Smooth muscle cell (in vitro differentiated cells): Measurements from ENCODE around the gene SOX13. TPM values are rescaled to one million over a fixed set of nuclear protein-coding genes. Genes with fewer than 3 reads are reported as not detected.

Source experiments
- DNase-seq: peaks from one replicate; lab custom pipeline; 2025; ENCODE audit not compliant: unreplicated experiment; lab: John Stamatoyannopoulos, UW
- H2AFZ ChIP-seq: fragments of 200-600 bp; sonication (generic); 2 replicates; pipeline ENCODE4 v1.6.0; 2016; ENCODE audit warnings: antibody characterized with exemption, low read depth, mild to moderate bottlenecking
- H3F3A ChIP-seq: fragments of 200-600 bp; sonication (generic); 2 replicates; pipeline ENCODE4 v1.6.0; 2017; ENCODE audit warnings: antibody characterized with exemption, low read depth
- H3K27ac ChIP-seq: fragments of 200-600 bp; sonication (generic); 2 replicates; pipeline ENCODE4 v1.5.1; 2016; ENCODE audit warnings: low read depth, mild to moderate bottlenecking
- H3K27me3 ChIP-seq: fragments of 200-600 bp; sonication (generic); 2 replicates; pipeline ENCODE4 v1.6.1; 2016; ENCODE audit warnings: low read depth, mild to moderate bottlenecking
- H3K36me3 ChIP-seq: fragments of 200-600 bp; sonication (generic); 2 replicates; pipeline ENCODE4 v1.5.1; 2016; ENCODE audit warnings: low read depth
- H3K4me1 ChIP-seq: fragments of 200-600 bp; sonication (generic); 2 replicates; pipeline ENCODE4 v1.5.1; 2016; ENCODE audit warnings: low read depth
- H3K4me2 ChIP-seq: fragments of 200-600 bp; sonication (generic); 2 replicates; pipeline ENCODE4 v1.6.0; 2016; ENCODE audit warnings: mild to moderate bottlenecking
- H3K4me3 ChIP-seq: fragments of 200-600 bp; sonication (generic); 2 replicates; pipeline ENCODE4 v1.5.1; 2016; ENCODE audit warnings: mild to moderate bottlenecking
- H3K79me2 ChIP-seq: fragments of 200-600 bp; sonication (generic); 2 replicates; pipeline ENCODE4 v1.6.0; 2016; ENCODE audit warnings: low read depth, mild to moderate bottlenecking
- H3K9ac ChIP-seq: fragments of 200-600 bp; sonication (generic); 2 replicates; pipeline ENCODE4 v1.6.0; 2016; ENCODE audit warnings: low read depth
- H3K9me3 ChIP-seq: fragments of 200-600 bp; sonication (generic); replicated peaks from 2 replicates; pipeline ENCODE4 v1.5.1; 2016; ENCODE audit warnings: low read depth
- H4K20me1 ChIP-seq: fragments of 200-600 bp; sonication (generic); 2 replicates; pipeline ENCODE4 v1.6.0; 2016; ENCODE audit warnings: low read depth
- WGBS: methylation state at CpG from one replicate; pipeline ENCODE4 v1.1.7; 2016; ENCODE audit warnings: low lambda C conversion rate; 5-methylcytosine and 5-hydroxymethylcytosine counted together
- polyA plus RNA-seq: library from polyadenylated mRNA; unstranded; fragments of >200 nt; fragmentation: Nextera tagmentation; extraction: Ambion mirVana; gene quantifications from 2 replicates; pipeline ENCODE4 v1.2.1, GENCODE V29; 2016
- total RNA-seq: library from RNA; depleted of rRNA; stranded (reverse); fragments of >200 nt; gene quantifications from 2 replicates; pipeline ENCODE4 v1.2.3, GENCODE V29; 2014
- TF ChIP-seq, protein P1 (sequence below): fragments of 200-600 bp; sonication (generic); IDR thresholded peaks from 2 replicates; pipeline ENCODE4 v1.5.1; 2017; ENCODE audit warnings: borderline replicate concordance, mild to moderate bottlenecking, antibody characterized with exemption; ENCODE audit not compliant: insufficient read depth, poor library complexity, severe bottlenecking

The SOX13 gene
- total and polyA plus RNA-seq, 2 experiments from 2014 or later, result 0.41 to 2.3 TPM

DNA sequence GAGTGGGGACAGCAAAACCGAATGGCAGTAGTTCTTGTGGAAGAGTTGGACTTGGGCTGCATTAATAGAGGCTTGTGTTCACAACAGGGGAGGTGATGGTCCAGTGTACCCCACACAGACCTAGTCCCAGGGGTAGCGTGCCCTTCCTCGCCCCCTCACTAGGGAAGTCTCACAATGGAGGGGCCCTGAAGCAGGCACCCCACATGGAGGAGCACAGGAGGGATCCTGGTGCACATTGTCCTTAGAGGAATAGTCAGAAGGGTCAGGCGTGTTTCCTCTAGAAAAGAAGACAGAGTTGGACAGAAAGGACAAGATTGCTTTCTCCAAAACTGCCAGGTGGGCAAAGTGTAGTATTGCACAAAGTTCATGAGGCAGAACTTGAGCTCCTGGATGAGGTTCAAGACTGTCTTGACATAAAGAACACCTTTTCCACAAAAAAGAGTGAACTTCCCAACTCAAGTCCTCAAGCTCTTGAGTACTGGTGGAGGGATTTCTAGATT lies 55.6 kb downstream of the SOX13 start:
- Histone ChIP-seq H3K4me2 (peak overlapping the region; percentile 69), H4K20me1 (no peaks in the 10 kb centered on the region), H2AFZ (peak overlapping the region; percentile 31), H3K79me2 (no peaks in the 10 kb centered on the region), H3K9me3 (no peaks in the 10 kb centered on the region), H3K27me3 (no peaks in the 10 kb centered on the region), H3K9ac (no peak overlapping the region), H3K4me1 (no peaks in the 10 kb centered on the region), H3K4me3 (peak overlapping the region; percentile 32), H3F3A (no peaks in the 10 kb centered on the region), H3K27ac (no peak overlapping the region), H3K36me3 (no peaks in the 10 kb centered on the region)
- WGBS, result 71% methylated on average over 4 of the region's 4 CpGs
- TF ChIP-seq, protein P1, sequence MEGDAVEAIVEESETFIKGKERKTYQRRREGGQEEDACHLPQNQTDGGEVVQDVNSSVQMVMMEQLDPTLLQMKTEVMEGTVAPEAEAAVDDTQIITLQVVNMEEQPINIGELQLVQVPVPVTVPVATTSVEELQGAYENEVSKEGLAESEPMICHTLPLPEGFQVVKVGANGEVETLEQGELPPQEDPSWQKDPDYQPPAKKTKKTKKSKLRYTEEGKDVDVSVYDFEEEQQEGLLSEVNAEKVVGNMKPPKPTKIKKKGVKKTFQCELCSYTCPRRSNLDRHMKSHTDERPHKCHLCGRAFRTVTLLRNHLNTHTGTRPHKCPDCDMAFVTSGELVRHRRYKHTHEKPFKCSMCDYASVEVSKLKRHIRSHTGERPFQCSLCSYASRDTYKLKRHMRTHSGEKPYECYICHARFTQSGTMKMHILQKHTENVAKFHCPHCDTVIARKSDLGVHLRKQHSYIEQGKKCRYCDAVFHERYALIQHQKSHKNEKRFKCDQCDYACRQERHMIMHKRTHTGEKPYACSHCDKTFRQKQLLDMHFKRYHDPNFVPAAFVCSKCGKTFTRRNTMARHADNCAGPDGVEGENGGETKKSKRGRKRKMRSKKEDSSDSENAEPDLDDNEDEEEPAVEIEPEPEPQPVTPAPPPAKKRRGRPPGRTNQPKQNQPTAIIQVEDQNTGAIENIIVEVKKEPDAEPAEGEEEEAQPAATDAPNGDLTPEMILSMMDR, result no peak
- no peak for DNase-seq

DNA sequence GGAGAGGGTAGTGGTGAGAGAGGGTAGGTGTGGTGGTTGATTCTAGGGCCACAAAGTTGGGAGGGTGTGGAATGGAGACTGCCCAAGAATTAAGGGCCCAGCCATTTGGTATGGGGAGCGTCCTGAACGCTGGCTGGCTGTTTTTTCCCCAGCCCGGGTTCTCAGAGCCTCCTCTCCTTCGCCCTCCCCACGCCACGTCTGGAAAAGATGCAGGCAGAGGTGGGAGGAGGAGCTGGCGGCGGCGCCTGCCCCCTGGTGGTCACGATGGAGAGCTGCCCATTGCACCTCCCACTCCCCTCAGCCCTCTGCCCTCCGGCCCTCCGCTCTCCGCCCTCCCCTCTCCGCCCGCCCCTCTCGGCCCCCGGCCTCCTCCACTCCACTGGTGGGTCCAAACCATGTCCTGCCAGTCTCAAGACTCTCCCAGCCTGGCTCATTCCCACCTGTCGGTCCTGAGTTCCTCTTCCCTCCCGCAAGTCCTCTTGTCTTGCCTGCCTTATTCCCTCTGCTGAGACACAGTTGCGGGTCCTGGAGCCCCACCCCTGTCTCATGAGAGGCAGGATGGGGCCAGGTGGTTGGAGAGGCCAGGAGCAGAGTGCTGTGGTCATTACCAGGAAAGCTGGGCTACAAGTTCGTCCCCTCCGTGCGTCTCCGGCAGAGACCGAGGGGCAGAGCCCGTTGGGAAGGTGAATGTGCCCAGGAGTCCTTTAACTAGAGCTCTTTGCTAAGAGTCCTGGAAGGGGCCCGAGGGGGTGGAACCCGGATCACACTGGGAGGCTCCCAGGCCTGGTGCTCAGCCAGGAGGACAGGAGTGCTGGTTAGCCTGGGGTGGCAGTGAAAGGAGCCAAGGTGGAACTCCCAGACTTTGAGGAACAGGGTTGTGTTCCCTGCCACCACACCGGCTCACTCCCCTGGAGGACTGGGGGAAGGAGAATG lies 56.3 kb downstream of the SOX13 start:
- Histone ChIP-seq H4K20me1 (no peaks in the 10 kb centered on the region), H3K36me3 (no peaks in the 10 kb centered on the region), H3K79me2 (no peaks in the 10 kb centered on the region), H3K27me3 (no peaks in the 10 kb centered on the region), H2AFZ (peak overlapping the region; percentile 76), H3K27ac (no peak overlapping the region), H3K4me3 (peak overlapping the region; percentile 32), H3K9ac (no peak overlapping the region), H3K9me3 (no peaks in the 10 kb centered on the region), H3K4me1 (no peaks in the 10 kb centered on the region), H3F3A (no peaks in the 10 kb centered on the region), H3K4me2 (peak overlapping the region; percentile 69)
- 49% methylated on average over 20 of the region's 29 CpGs for WGBS
- DNase-seq, result peak; percentile 39
- TF ChIP-seq, protein P1, result peak; percentile 78

DNA sequence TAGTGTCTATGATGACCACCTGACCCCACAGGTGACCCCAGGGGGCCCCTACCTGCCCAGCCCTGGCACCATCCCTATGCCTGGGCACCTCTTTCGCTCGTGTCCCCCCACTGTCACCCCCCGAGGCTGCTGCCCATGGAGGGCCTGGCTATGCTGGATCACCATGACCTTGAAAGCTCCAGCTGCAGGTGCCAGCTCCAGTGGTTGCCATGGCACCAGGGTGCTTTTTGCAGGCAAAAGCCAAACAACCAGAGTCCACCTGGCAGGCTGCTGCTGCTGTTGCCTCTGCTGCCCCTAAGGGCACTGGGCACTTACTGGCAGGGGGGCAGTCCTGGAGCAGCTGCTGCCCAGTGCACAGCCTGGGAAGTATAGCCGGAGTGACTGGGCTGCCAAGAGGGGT lies 57.3 kb downstream of the SOX13 start:
- Histone ChIP-seq H3F3A (no peaks in the 10 kb centered on the region), H3K4me3 (no peak overlapping the region), H3K27me3 (no peaks in the 10 kb centered on the region), H3K27ac (no peak overlapping the region), H3K36me3 (no peaks in the 10 kb centered on the region), H3K4me1 (no peaks in the 10 kb centered on the region), H3K4me2 (no peak overlapping the region), H4K20me1 (no peaks in the 10 kb centered on the region), H3K9ac (no peak overlapping the region), H3K79me2 (no peaks in the 10 kb centered on the region), H3K9me3 (no peaks in the 10 kb centered on the region), H2AFZ (no peak overlapping the region)
- DNase-seq, result no peak
- 93% methylated on average over 4 of the region's 4 CpGs for WGBS
- TF ChIP-seq, protein P1, result no peak
